Measurements from ENCODE around the gene DENND5A. TPM values are rescaled to one million over a fixed set of nuclear protein-coding genes. Genes with fewer than 3 reads are reported as not detected.
"Not testable (repeated sequence)": the region's sequence is repeated elsewhere in the genome, so short reads cannot be mapped to it uniquely, and the experiment has no call there.

The DENND5A gene
- total RNA-seq, 1 experiment from 2014 or later, result 44.6 TPM

DNA sequence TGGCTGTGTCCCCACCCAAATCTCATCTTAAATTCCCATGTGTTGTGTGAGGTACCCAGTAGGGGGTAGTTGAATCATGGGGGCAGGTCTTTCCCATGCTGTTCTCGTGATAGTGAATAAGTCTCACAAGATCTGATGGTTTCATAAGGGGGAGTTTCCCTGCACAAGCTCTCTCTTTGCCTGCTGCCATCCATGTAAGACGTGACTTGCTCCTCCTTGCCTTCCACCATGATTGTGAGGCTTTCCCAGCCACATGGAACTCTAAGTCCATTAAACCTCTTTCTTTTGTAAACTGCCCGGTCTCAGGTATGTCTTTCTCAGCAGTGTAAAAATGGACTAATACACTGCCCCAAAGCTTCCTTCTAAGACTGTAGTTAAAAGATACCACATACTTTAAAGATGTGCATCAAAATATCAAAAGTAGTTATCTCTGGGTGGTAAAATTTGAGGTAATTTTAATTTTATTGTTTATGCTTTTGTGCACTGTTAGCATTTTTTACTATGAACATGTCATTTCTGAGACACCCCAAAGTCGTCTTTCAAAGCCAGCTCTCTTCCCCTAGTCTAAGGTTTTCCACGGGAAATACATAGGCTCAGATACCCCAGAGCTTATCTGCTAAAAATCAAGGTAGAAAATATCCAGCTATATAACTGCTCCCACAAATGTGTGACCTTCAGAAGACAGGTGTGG, 74.7 kb downstream of the DENND5A start:
- H3K27ac ChIP-seq; H3K9me3 ChIP-seq (replicated peaks); H3K4me1 ChIP-seq (replicated peaks); H3K36me3 ChIP-seq; DNase-seq (ENCODE audit: low read depth in 1 of 2, low spot score in 2 of 2); H3K4me3 ChIP-seq; H3K27me3 ChIP-seq (replicated peaks): not testable (repeated sequence)

DNA sequence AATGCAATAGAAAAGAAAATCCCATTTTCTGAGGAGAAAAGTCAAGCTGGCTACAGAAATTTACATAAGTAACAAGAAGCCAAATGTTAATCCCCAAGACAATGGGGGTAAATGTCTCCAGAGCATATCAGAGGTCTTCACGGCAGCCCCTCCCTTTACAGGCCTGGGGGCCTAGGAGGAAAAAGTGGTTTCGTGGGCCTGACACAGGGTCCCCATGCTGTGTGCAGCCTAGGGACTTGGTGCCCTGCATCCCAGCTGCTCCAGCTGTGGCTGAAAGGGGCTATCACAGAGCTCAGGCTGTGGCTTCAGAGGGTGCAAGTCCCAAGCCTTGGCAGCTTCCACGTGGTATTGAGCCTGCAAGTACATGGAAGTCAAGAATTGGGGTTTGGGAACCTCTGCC, 76.3 kb downstream of the DENND5A start:
- not testable (repeated sequence) for H3K4me3 ChIP-seq; DNase-seq (ENCODE audit: low read depth in 1 of 2, low spot score in 2 of 2); H3K9me3 ChIP-seq (replicated peaks); H3K4me1 ChIP-seq (replicated peaks); H3K36me3 ChIP-seq; H3K27me3 ChIP-seq (replicated peaks); H3K27ac ChIP-seq

DNA sequence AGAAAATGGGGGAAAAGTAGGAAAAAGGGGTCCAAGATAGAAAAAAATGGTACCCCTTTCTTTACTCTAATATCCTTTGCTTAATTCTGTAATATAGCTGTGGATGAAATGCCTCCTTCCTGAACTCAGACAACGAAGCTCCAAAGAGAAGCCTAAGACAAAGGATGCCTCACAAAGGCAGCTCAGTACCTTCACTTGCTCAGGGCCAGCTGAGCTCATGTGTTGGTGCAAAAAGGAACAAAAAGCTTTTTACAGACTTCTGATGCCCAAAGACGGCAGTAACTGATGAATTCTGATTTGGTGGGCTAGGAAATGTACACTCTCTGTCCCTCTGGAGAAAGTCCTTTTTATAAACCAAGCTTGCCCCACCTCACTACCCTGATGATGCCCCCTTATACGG, 77.5 kb downstream of the DENND5A start:
- Histone ChIP-seq H3K9me3 (replicated peaks) (no peaks in the 10 kb centered on the region), H3K36me3 (peaks cover 2% of the 10 kb centered on the region; the same call in 1 of the 2 replicates), H3K27ac (no peak overlapping the region), H3K27me3 (replicated peaks) (no peaks in the 10 kb centered on the region), H3K4me1 (replicated peaks) (no peaks in the 10 kb centered on the region), H3K4me3 (no peak overlapping the region)
- no peak for DNase-seq (ENCODE audit: low read depth in 1 of 2, low spot score in 2 of 2)

DNA sequence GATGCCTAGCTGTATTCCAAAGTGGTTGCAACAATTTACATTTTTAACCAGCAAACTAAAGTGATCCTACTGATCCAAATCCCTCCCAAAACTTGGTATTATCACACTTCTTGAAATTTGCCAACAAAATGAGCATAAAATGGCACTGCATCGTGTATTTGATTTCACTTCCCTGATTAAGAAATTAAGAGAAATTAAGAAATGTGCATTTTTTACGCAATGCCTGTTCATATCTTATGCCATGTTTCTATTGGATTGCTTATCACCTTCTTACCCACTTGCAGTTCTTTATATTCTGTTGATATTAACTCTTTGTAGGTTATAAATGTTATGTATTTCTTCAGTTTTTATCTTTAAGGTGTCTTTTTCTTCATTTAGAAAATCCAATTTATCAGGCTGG, 80.6 kb downstream of the DENND5A start:
- Histone ChIP-seq H3K4me1 (replicated peaks) (no peaks in the 10 kb centered on the region), H3K36me3 (peaks cover 6% of the 10 kb centered on the region), H3K9me3 (replicated peaks) (no peaks in the 10 kb centered on the region), H3K27me3 (replicated peaks) (no peaks in the 10 kb centered on the region), H3K27ac (no peak overlapping the region), H3K4me3 (no peak overlapping the region)
- DNase-seq (ENCODE audit: low read depth in 1 of 2, low spot score in 2 of 2), result no peak

DNA sequence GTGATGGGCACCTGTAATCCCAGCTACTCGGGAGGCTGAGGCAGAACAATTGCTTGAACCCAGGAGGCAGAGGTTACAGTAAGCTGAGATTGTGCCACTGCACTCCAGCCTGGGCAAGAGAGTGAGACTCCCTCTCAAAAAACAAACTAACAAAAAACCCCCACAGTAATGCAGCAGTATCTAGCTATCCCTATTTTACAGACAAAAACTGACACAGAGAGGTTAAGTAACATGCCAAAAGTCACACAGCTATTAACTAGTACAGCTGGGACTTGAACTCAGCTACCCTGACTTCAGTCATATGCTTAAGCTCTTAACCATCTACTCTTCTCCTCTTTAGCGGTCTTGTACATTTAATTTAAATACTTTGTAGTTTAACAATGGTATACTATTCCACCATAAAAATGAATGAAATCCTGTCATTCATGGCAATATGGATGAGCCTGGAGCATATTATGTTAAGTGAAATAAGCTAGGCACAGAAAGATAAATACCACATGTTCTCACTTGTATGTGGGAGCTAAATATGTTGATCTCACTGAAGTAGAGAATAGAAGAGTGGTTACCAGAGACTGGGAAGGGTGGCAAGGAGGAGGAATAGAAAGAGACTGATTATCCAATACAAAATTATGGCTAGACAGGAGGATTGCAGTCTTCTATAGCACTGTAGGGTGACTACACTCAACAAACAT, 82.8 kb downstream of the DENND5A start:
- H3K9me3 ChIP-seq (replicated peaks), result no peaks in the 10 kb centered on the region
- H3K4me3 ChIP-seq, result no peak overlapping the region
- H3K4me1 ChIP-seq (replicated peaks), result no peaks in the 10 kb centered on the region
- H3K36me3 ChIP-seq, result peaks cover 11% of the 10 kb centered on the region
- no peak overlapping the region for H3K27ac ChIP-seq
- no peak for DNase-seq (ENCODE audit: low read depth in 1 of 2, low spot score in 2 of 2)
- H3K27me3 ChIP-seq (replicated peaks), result no peaks in the 10 kb centered on the region

DNA sequence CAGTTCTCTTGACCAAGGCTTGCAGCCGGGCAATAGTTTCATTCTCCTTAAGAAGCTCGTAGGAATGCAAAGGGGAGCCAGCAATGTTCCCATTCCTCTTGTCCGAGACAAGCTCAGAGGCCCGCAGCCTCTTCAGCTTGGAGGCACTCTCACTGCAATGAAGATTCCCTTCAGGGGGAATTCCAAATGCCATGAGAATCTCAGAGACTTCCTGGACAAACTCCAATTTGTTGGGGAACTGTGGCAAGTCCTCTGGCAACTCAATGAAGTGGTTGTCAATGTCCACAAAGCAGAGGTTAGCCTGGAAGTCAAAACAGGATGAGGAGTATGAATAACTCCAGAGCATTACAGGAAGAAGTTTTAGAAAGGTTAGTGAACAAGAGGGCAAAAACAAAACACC, 84.4 kb downstream of the DENND5A start:
- peaks cover 15% of the 10 kb centered on the region for H3K36me3 ChIP-seq
- DNase-seq (ENCODE audit: low read depth in 1 of 2, low spot score in 2 of 2), result no peak
- H3K9me3 ChIP-seq (replicated peaks), result no peaks in the 10 kb centered on the region
- no peaks in the 10 kb centered on the region for H3K4me1 ChIP-seq (replicated peaks)
- H3K4me3 ChIP-seq, result no peak overlapping the region
- no peak overlapping the region for H3K27ac ChIP-seq
- no peaks in the 10 kb centered on the region for H3K27me3 ChIP-seq (replicated peaks)

DNA sequence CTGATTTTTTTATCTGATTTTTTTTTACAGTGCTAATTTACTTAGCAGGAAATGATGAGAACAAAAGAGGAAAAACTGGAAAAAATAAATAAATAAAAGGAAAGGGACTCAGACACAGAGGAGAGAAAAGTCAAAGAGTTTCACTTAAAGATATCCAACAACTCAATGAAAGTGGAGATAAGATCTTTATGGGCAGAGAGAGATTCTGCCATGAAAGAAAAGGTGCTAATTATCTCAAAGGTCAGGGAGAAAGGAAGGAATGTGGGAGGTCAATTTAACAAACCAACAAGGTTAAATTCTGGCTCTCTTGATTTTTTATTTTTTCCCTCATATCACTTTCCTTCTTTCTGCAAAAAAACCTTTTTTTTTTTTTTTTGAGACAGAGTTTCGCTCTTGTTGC, 86.0 kb downstream of the DENND5A start:
- Histone ChIP-seq H3K27me3 (replicated peaks) (no peaks in the 10 kb centered on the region), H3K4me3 (no peak overlapping the region), H3K4me1 (replicated peaks) (no peaks in the 10 kb centered on the region), H3K9me3 (replicated peaks) (no peaks in the 10 kb centered on the region), H3K27ac (no peak overlapping the region), H3K36me3 (peaks cover 15% of the 10 kb centered on the region)
- DNase-seq (ENCODE audit: low read depth in 1 of 2, low spot score in 2 of 2), result no peak

DNA sequence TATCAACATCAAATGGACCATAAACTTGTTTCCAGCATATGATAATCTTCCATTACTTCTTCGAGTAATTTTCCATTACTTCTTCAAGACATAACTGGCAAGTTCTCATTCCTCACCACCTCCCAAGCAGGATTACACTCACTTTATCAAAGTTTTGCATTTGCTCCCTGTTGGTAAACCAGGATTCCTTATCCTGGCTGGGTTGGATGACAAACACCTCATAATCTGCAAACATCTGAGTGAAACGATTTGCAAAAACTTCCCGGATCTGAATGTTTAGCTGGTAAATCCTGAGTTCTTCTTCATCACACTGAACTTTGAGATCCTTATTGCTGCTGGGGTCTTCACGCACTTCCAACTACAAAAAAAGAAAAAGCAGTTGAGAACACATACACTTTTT, 86.4 kb downstream of the DENND5A start:
- DNase-seq (ENCODE audit: low read depth in 1 of 2, low spot score in 2 of 2), result no peak
- no peaks in the 10 kb centered on the region for H3K27me3 ChIP-seq (replicated peaks)
- H3K9me3 ChIP-seq (replicated peaks), result no peaks in the 10 kb centered on the region
- peaks cover 15% of the 10 kb centered on the region for H3K36me3 ChIP-seq
- no peak overlapping the region for H3K4me3 ChIP-seq
- no peak overlapping the region for H3K27ac ChIP-seq
- H3K4me1 ChIP-seq (replicated peaks), result no peaks in the 10 kb centered on the region

DNA sequence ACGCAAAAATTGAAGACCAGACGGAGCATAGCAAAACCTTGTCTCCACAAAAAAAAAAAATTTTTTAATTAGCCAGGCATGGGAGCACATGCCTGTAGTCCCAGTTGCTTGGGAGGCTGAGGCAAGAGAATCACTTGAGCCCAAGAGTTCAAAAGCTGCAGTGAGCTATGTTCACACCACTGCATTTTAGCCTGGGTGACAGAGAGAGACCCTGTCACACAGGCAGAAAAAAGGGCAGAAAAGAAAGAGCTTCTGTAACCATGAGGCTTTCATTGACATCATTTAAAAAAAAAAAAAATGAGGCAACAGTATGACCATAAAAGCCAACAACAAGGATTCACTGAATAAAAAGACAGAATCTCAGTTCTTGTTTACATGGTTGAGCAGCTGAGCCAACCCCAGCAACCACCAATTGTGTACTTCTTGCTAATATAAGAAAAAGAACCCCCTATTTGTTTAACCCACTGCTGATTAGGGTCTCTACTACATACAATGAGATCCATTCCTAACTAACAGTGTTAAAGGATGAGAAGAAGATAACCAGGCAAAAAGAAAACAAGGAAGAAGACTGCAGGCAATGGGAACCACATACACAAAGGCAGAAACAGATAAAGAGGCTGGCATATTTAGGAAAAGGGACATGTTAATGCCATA, 87.6 kb downstream of the DENND5A start:
- Histone ChIP-seq H3K27me3 (replicated peaks) (no peaks in the 10 kb centered on the region), H3K9me3 (replicated peaks) (no peaks in the 10 kb centered on the region), H3K27ac (no peak overlapping the region)

DNA sequence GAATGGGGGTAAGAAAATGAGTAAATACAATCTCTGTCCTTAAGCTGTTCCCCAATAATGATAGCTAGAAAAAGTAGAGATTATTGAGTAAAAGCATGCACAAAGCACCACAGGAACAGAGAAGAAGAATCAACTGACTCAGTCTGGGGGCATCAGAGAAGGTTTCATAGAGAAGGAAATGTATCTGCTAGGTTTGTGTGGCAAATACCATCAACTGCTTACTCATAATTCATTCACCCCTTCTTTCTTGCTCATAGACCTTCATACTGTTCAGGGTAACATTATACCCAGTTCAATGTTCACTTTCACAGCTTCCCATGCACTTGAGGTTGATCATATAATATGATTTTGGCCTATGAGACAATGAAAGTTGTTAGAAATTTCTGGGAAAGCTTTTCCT, 88.6 kb downstream of the DENND5A start:
- Histone ChIP-seq H3K27ac (no peak overlapping the region), H3K9me3 (replicated peaks) (no peaks in the 10 kb centered on the region), H3K4me1 (replicated peaks) (no peaks in the 10 kb centered on the region), H3K36me3 (peaks cover 20% of the 10 kb centered on the region), H3K27me3 (replicated peaks) (no peaks in the 10 kb centered on the region), H3K4me3 (no peak overlapping the region)
- no peak for DNase-seq (ENCODE audit: low read depth in 1 of 2, low spot score in 2 of 2)

More for the DNA sequence above, 87.6 kb downstream of the DENND5A start:
- no peak for DNase-seq (ENCODE audit: low read depth in 1 of 2, low spot score in 2 of 2)
- Histone ChIP-seq H3K4me3 (no peak overlapping the region), H3K4me1 (replicated peaks) (no peaks in the 10 kb centered on the region), H3K36me3 (peaks cover 15% of the 10 kb centered on the region)

DNA sequence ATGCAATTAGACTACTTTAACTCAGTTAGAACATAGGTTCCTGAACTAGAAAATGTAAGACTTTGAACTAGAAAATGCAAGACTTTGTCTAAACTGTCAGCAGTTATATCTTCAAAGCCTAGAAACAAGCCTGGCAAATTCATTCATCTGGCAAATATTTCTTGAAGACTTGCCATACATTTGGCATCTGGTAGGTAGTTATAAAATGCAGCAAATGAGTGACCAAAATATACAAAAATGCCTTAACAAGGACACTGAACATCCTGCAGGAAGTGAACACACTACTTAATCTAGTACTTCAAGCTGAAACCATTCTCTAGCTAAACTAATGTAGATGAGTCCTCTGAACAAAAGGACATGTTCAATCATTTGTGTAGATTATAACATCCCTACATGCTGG, 89.0 kb downstream of the DENND5A start:
- Histone ChIP-seq H3K36me3 (peaks cover 20% of the 10 kb centered on the region), H3K27me3 (replicated peaks) (no peaks in the 10 kb centered on the region), H3K27ac (no peak overlapping the region), H3K4me3 (no peak overlapping the region), H3K4me1 (replicated peaks) (no peaks in the 10 kb centered on the region), H3K9me3 (replicated peaks) (no peaks in the 10 kb centered on the region)
- DNase-seq (ENCODE audit: low read depth in 1 of 2, low spot score in 2 of 2), result no peak

DNA sequence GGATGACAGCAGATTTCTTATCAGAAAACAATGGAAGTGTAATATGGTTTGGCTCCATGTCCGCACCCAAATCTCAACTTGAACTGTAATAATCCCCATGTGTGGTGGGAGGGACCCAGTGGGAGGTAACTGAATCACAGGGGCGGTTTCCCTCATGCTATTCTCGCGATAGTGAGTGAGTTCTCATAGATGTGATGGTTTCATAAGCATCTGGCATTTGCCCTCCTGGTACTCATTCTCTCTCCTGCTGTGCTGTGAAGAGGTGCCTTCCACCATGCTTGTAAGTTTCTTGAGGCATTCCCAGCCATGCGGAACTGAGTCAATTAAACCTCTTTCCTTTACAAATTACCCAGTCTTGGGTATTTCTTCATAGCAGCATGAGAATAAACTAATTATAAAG, 92.8 kb downstream of the DENND5A start:
- no peak overlapping the region for H3K27ac ChIP-seq
- no peaks in the 10 kb centered on the region for H3K9me3 ChIP-seq (replicated peaks)
- no peak overlapping the region for H3K4me3 ChIP-seq
- H3K4me1 ChIP-seq (replicated peaks), result no peaks in the 10 kb centered on the region
- no peaks in the 10 kb centered on the region for H3K27me3 ChIP-seq (replicated peaks)
- no peak for DNase-seq (ENCODE audit: low read depth in 1 of 2, low spot score in 2 of 2)
- H3K36me3 ChIP-seq, result peaks cover 16% of the 10 kb centered on the region; the same call in 1 of the 2 replicates

DNA sequence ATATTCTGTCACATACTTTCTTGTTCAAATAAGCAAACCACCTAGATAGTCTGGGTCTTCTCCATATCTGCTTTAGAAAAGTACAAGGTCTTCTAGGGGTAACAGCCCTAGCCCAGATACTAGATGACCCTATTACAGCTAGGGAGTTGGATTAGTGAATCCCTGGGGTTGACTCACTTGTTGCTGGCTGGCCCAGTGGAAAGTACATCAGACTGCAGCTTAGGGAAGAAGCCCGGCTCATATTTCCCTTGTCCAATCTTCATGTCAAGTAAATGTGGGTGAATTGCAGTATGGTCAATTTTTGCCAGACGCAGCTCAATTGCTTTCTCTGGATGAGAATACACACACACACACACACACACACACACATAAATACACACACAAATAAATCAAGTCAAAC, 94.7 kb downstream of the DENND5A start:
- Histone ChIP-seq H3K36me3 (peaks cover 16% of the 10 kb centered on the region), H3K27me3 (replicated peaks) (no peaks in the 10 kb centered on the region), H3K9me3 (replicated peaks) (no peaks in the 10 kb centered on the region), H3K4me3 (no peak overlapping the region), H3K27ac (no peak overlapping the region), H3K4me1 (replicated peaks) (no peaks in the 10 kb centered on the region)
- no peak for DNase-seq (ENCODE audit: low read depth in 1 of 2, low spot score in 2 of 2)

DNA sequence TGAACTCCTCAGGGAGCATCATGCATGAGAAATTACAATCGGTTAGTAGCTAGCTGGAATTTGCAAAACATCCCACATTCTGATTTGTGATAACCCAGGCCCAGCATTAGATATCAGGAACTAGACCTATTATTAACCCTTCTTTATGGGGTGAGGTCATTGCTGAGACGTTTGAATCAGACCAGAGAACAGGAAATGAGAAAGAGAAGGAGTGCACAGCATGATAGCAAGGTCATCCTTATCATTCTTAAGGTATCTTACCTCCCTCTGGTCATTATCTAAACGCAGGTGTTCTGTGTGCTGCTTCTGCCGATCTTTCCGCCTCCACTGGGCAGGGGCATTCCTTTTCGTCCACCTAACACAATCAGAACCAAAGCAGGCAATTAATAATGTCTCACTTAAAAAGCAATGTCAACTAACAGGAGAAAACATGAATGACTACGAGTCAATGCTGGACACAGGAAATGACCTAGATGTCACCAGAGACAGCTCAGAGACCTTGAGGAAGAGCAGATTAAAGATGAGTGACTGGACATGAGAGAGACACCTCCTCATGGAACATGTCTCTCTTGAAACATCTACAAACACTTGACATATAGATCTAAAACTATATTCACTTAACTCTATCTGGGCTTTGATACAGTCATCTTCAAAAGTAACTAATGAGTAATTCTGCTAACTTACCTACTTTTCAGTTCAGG, 95.4 kb downstream of the DENND5A start:
- no peak for DNase-seq (ENCODE audit: low read depth in 1 of 2, low spot score in 2 of 2)
- Histone ChIP-seq H3K4me3 (no peak overlapping the region), H3K27ac (no peak overlapping the region), H3K27me3 (replicated peaks) (no peaks in the 10 kb centered on the region), H3K9me3 (replicated peaks) (no peaks in the 10 kb centered on the region), H3K36me3 (peaks cover 18% of the 10 kb centered on the region), H3K4me1 (replicated peaks) (no peaks in the 10 kb centered on the region)
